COLO829 (cell line): ENCODE results near the gene WDR70.
"Not testable (repeated sequence)": the region's sequence is repeated elsewhere in the genome, so short reads cannot be mapped to it uniquely, and the experiment has no call there.

ENCODE experiments used
- DNase-seq: peaks from one replicate; pipeline ENCODE4 v3.0.0; 2012; ENCODE audit warnings: low spot score

The WDR70 gene

DNA sequence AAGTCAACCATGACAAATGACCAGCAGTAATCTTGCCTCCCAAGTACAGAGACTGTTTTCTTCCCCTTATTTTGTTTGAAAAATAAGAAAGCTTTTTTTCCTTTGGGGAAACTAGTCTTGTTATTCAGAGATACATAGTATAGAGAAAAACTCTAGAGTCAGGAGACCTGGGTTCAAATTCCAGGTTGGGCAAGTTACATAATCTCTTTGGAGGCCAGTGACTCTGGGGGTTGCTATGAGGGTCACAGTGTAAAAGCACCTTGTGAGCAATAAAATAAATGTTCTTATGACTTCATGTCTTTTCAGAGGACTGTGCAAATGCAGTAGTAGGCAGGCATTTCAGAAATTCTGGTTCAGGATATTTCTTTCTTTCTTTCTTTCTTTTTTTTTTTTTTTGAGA, 389.3 kb downstream of the WDR70 start:
- DNase-seq = no peak

DNA sequence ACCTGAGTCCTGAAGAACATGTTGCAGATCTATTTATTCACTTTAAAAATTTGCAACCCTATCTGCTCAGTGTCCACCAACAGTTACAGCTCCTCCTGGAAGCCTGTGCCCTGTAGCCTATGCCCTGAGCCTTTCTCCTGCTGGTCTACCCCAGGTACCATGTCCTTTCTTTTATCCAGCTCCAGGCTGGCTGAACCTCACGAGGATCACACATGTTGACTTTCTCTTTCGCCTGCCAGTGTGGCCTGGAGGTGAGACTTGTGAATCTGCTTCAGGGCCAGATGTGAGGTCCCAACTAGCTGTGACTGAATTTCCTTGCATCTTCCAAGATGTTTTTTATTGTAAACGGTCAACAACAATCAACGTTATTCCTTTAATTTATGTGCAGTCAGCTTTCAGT, 390.0 kb downstream of the WDR70 start:
- no peak for DNase-seq

DNA sequence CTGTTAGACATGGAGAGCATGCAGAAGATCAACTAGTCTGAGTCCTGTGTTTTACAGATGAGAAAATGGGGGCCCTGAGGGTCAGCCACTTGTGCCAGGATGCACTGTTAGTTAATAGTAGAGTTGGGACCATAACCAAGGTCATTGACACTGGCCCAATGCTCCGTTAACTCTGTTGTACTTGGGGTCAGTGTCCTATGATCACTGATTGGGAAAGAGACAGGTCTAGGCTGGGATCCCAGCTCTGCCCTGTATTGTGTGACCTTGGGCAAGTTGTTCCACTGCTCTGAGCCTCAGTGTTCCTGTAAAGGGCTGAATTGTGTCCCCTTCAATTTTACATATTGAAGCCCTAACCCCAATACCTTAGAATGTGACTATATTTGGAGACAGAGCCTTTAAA, 390.7 kb downstream of the WDR70 start:
- no peak for DNase-seq

DNA sequence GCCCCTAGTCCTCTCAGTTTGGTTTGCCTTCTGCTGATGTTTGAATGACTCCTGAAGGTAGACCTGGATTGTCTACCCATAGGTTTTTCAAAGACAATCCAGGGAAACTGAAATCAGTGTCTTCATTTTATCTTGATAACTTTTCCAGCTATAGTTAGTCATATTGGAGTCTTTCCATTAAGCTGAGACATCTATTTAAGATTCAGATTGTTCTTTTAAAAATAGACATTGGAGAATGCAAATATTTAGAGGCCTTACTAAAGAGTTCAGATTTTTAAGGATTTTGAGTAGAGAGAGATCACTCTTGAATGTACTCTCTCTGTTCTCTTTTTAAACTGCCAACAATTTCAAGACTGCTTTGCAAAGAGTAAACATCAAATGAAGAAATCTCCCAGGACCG, 391.7 kb downstream of the WDR70 start:
- no peak for DNase-seq

DNA sequence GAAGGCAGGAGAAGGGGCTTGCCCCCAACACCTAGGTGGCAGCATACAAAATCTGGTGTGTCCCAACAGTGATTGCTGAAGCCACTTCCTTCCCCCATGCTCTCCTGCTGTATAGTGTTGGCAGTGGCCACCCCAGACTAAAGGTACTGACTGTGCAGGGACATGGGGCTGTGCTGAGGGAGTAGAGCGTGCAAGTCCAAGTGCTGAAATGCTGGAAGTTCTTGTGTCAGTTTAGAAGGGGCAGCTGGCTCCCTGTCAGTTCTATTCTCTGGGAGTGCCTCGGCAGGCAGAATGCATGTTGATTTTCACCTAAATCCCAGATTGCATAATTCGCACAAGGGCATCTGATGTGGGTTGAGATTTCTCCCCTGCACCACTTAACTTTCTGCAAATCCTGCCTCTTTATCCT, 392.1 kb downstream of the WDR70 start:
- DNase-seq = no peak

DNA sequence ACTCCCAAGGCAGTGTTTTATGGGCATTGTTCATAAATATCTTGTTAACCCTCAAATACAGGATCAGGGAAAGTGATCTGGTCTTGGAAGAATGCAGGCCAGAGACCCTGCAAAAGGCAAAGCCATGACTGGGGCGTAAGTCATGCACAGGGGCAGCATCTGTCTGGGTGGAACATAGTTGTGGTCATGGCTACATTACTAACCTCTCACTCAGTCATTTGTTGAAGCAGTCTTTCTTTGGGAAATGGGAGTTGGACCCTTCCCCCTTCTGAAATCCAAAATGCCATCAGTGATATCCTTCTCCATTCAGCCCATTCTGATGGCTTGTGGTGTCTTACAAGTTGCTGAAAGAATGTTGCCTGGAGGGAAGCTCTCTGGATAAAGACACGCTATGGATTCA, 392.6 kb downstream of the WDR70 start:
- DNase-seq = no peak

DNA sequence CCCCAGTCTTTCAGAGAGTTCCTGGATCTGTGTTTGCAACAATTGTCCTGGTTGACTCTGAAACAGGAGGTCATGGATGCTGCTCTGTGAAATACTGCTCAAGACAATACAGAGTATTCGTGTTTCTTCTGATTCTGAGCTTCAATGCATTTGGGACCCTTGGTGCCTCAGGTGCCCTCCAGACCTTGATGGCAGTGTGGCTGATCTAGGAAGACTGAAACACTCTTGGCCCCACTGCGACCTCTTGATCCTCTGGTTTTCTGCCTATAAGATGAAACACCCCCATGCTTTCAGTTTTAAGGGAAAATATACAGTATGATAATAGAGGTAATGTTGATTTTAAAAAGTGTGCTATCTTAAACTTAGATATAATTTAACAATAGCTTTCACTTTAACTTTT, 393.1 kb downstream of the WDR70 start:
- DNase-seq = no peak

DNA sequence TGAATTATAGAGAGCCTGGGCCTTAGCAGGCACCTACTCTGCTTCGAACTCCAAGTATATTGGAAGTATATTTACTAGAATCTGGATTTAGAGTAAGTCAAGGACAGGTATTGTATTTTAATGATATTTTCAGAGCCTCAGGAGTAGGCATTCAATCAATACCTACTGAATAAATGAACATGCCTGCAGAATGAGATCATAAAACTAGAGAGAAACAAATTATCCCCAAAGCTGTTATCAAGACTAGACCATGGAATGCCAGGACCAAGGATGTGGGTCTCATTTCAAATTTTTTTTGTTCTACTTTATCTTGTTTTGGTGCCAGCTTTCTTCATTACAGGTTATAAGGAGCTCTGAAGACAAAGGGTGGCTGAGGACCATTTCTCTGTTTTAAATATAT, 394.7 kb downstream of the WDR70 start:
- DNase-seq = no peak

DNA sequence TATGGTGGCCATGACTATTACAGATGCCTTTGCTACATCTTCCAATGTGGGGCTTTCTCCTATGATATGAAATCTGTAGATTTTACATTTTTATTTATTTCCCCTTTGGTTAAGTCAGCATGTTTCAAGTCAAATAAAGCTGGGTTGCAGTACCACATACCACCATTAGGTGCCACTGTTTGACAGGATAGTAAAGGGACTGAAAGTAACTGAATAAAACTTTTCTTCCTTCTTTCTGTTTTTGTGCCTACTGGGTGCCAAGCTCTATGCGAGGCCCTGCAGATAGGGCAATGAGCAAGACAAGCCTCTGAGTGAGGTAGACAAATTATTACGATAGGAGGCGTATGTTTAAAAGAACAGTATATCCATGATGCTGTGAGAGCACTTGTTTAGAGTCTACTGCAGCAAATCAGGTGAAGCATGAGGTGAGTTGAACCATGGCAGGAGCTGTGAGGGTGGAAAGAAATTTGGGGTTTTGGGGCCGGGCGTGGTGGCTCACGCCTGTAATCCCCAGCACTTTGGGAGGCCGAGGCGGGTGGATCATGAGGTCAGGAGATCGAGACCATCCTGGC, 395.9 kb downstream of the WDR70 start:
- DNase-seq = no peak

DNA sequence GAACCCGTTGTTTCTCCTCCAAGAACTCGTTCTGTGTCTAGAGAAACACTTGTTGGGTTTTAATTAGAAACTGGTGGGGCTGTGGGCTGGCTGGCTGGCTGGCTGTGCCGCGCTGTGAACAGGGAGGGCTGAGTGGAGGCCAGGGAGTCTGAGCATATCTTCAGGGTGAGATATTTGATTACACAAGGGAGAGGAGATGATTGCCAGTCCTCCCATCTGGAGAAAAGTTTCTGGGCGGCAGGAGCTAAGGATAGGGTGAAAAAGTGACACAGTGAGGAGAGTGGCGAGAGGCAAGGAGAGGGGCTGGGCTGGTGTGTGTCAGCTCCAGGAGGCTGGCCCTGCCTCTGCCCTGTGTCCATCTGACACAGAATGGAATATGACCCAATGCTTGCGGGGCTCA, 397.7 kb downstream of the WDR70 start:
- no peak for DNase-seq

DNA sequence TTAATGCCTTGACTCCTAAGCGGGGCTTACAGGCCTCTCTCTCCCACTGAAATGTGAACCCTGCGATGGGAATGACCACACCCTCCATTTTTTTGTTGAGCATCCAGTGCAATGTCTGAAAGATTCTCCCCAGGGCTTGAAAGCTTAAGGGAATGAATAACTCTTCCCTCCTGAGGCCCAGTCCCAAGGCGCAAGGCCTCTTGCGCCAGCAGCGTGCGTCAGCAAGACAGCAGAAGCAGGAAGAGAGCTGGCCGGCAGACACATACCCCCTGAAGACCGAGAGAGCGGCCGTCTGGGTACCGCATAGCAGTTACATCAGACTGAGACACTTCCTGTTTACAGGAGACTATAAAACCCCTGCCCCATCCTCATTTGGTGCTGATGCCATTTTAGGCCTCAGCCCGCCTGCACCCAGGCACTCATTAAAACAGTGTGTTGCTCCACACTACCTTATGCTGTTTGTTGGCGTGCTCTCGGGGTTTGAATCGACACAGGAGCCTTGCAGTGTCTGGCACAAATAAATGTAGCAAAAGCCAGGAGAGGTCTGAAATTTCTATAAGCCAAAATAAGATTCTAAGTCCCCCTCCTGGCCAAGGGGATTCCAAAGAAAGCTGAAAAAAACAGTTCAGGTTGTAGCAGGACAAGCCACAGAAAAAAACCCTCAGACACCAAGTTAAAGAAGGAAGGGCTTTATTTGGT, 398.5 kb downstream of the WDR70 start:
- DNase-seq = no peak

DNA sequence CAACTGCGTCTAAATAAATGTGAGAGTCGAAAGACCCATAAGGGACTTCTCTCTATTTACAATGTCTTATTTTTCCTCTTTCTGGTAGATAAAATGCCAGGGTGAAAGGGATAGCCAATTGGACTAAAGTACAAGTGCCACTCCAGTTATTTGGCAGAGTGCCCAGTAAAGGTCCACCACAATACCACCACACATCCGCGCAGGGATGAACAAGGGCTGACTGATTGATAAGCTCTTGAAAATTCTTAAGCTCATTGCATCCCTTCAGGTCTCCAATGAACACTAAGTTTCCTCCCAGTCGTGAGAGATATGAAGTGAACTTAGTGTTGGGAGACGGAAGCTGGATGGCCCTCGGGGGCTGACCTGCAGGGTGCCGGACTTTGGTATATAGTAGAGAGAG, 402.3 kb downstream of the WDR70 start:
- not testable (repeated sequence) for DNase-seq

DNA sequence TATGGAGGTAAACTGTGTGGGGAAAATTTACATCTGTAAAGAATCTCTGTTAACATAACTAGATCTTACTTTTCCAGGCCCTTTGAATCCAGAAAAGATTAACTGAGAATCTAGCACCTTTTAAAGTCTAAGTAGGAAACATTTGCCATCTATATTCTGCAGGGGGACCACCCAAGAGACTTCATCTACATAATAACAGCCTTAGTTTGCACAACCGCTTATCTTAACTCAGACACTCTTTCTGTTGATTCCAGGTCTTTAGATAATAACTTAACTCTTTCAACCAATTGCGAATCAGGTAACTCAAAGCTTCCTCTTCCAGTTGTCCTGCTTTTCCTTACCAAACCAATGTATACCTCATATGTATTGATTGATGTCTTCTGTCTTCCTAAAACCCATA, 407.3 kb downstream of the WDR70 start:
- DNase-seq = no peak

DNA sequence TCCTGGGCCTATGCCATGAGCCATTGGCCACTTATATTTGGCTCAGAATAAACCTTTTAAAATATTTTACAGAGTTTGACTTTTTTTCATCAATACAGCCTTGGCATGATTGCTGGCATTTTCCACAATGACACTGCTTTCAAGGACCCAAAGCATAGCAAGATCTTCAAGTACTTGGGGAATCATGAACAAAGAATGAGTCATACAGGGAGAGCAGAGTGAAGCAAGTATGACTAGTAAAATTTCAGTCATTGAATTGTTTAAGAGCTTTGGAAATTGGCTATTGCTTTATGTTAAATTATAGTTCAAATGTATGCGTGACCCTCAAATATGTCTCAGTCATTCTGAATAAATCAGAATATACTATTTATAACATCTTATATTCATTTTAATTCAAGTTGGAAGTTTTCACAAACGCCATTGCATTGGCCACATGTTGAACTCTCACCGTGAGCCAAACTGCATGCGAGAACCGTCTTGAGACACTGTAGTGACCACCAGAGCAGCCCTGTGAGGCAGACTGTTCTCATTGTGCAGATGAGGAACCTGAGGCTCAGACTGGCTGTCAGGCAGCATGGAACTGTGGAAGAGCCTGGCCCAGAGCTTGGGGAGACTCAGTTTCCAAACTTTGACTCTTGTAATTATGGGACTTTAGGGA, 407.9 kb downstream of the WDR70 start:
- peak; percentile 38 for DNase-seq

DNA sequence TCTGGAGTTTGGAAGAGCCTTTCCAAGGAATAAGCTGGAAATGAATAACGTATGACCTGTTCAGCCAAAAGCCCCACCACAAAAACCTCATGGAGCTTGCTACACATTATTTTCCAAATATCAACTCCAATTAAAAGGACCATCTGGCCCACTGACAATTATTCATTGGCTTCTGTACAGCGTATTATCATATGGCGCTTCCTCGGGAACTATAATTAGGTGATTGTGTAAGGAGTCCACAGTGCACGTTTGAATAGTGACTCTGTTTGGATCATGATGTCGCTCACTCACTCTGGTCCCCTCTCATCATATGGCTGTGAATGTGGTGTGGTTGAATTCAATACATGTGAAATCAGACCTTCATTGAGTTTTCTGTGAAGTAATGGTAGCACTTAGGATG, 408.6 kb downstream of the WDR70 start:
- no peak for DNase-seq

DNA sequence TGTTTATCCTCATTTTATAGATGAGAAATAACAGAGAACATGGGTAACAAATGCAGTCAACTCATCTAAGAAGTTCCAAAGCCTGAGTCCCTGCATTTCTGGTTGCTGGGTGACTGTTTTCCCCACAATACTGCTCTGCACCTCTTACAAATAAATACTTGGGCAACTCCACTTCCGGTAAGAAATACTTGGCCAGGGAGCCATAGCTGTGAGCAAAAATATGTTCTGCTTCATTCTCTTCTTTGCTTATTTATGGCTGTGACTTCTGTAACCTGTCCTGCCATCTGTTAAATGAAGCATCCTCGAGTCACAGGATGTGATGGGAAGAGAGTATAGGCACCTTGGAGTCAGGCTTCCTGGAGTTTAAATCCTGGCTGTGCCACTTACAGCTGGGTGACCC, 410.9 kb downstream of the WDR70 start:
- no peak for DNase-seq

DNA sequence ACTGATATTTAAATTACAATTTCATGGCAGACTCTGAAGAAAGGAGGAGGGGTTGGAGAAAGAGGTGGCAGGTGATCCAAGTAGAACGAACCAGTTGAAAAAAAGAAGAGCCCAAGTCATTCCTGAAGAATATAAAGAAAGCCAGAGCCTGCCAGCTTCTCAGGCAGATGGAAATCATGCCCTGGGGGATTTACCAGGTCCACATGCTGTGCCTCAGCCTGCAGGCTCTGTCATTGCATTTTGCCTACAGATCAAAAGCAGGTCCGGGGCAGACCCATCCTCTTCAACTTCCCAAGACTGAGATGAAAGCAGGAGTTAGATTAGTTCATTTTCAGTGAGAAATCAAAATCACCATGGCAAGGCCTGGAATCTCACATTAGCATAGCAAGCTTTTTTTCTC, 412.2 kb downstream of the WDR70 start:
- no peak for DNase-seq

DNA sequence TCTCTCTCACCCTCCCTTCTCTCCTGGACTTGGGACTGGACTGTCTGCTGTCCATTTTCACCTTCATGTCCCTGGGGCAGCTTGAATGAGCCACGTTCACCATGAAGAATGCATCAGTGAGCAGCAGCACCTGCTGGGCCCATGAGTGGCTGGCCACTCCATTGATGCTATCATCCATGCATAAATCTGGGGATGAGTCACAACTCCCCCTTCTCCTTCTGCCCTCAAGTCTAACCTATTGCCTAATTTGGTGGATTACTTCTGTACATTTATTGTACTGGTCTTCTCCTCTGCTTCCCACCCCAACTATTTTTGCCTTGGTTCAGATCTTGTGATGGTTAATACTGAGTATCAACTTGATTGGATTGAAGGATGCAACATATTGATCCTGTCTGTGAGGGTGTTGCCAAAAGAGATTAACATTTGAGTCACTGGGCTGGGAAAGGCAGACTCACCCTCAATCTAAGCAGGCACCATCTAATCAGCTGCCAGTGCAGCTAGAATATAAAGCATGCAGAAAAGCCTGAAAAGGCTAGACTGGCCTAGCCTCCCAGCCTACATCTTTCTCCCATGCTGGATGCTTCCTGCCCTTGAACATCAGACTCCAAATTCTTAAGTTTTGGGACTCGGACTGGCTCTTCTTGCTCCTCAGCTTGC, 414.0 kb downstream of the WDR70 start:
- DNase-seq = no peak

DNA sequence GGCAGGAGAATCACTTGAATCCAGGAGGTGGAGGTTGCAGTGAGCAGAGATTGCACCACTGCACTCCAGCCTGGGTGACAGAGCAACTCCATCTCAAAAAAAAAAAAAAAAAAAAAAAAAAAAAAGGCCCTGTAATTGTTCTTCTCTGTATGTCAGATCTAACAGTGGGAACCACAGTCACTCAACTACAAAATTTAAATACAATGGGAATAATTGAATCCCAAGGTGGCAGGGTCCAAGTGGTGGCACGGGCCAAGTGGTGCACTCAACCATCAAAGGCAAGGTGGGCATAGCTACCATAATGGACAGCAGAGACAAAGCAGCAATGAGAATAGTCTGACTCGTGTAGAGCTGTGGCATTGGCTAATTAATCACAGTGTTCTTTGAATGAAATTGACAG, 416.2 kb downstream of the WDR70 start:
- DNase-seq = not testable (repeated sequence)

DNA sequence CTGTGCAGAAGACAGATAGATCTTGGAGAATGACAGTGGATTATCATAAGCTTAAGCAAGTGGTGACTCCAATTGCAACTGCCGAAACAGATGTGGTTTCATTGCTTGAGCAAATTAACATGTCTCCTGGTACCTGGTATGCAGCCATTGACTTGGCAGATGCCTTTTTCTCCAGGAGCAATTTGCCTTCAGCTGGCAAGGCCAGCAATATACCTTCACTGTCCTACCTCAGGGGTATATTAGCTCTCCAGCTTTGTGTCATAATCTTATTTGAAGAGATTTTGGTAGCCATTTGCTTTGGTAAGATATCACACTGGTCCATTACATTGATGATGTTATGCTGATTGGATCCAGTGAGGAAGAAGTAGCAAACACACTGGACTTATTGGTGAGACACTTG, 417.3 kb downstream of the WDR70 start:
- DNase-seq = not testable (repeated sequence)

DNA sequence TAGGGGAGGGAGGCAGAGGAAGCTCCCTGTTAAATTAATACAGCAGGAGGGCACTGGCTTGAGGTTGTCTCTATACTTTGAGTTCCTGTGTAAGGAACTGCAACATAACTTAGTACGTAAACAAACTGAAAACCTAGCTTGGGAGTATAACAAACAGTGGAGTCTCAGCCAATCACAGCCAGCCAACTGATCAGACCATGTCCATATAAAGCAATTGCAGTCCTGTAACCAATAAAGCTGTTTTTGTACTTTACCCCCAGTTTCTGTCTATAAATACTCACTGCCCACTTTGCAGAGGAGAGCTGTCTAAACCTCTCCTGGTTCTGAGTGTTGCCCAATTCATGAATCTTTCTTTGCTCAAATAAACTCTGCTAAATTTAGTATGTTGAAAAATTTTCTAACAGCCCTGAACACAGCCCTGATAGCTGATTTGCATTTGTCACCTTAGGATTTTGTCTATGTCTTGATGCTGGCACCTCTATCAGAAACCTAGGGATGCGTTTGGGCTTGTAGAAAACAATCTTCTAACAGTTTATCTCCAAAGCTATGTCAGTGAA, 420.8 kb downstream of the WDR70 start:
- no peak for DNase-seq

DNA sequence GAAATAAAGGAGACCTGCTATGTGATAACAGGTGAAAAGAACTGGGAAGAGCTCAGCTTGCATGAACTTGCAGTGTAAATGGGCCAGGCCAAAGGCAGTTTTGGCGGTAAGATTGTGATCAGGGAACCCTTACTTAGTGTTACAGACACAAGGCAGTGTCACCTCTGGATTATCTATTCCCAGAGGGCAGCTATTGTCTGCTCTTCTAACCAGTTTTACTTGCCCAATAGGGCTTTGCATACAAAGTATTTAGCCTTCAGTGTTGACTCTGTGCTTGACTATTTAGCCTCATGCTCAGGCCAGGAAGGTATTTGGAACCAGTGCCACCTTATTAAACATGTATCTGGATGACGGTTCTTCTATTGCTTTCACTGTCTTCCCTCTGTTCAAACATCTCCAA, 422.4 kb downstream of the WDR70 start:
- DNase-seq = no peak
